ENCODE measurements around the gene NRXN3.

The NRXN3 gene

GRCh38 chr14:79549515-79549914 lies 1379.3 kb downstream of the NRXN3 start:
- ChIA-PET POLR2A (no interaction called here), CTCF (no interaction called here)
- TF ChIP-seq CTCF (IDR thresholded peaks at IDR 0.05; ENCODE audit: control extremely low read depth, extremely low read depth, low read depth, missing control alignments) = no peak
- DNase-seq (ENCODE audit: extremely low spot score) = no peak

- POLR2A ChIA-PET = no interaction called here
Observed at GRCh38 chr14:79551523-79551922, 1381.3 kb downstream of the NRXN3 start.

GRCh38 chr14:79552778-79553177 lies 1382.6 kb downstream of the NRXN3 start:
- ChIA-PET CTCF (interaction anchor here (1.1 to 1.7 kb wide), 4 partner anchors 9 to 32 kb away, joined by 3 to 4 read pairs (median 4); no protein-coding TSS in a partner anchor), POLR2A (no interaction called here)
- no peak for TF ChIP-seq CTCF (IDR thresholded peaks at IDR 0.05; ENCODE audit: control extremely low read depth, extremely low read depth, low read depth, missing control alignments)
- DNase-seq (ENCODE audit: extremely low spot score) = no peak

More at GRCh38 chr14:79551523-79551922, 1381.3 kb downstream of the NRXN3 start:
- no peak for TF ChIP-seq CTCF (IDR thresholded peaks at IDR 0.05; ENCODE audit: control extremely low read depth, extremely low read depth, low read depth, missing control alignments)
- no peak for DNase-seq (ENCODE audit: extremely low spot score)
- CTCF ChIA-PET = interaction anchor here (1.0 to 1.7 kb wide), 3 partner anchors 9 to 33 kb away, joined by 3 to 4 read pairs (median 3); no protein-coding TSS in a partner anchor

GRCh38 chr14:79554816-79555215 lies 1384.6 kb downstream of the NRXN3 start:
- ChIA-PET CTCF (no interaction called here), POLR2A (no interaction called here)
- no peak for TF ChIP-seq CTCF (IDR thresholded peaks at IDR 0.05; ENCODE audit: control extremely low read depth, extremely low read depth, low read depth, missing control alignments)
- no peak for DNase-seq (ENCODE audit: extremely low spot score)

- DNase-seq (ENCODE audit: extremely low spot score) = no peak
- TF ChIP-seq CTCF (IDR thresholded peaks at IDR 0.05; ENCODE audit: control extremely low read depth, extremely low read depth, low read depth, missing control alignments) = no peak
- POLR2A ChIA-PET = no interaction called here
- CTCF ChIA-PET = interaction anchor here (1.4 kb wide), 1 partner anchor 10 kb away, joined by 5 read pairs; no protein-coding TSS in a partner anchor
Observed at GRCh38 chr14:79555429-79555828, 1385.3 kb downstream of the NRXN3 start.

GRCh38 chr14:79557309-79557708 lies 1387.1 kb downstream of the NRXN3 start:
- CTCF ChIA-PET = no interaction called here
- TF ChIP-seq CTCF (IDR thresholded peaks at IDR 0.05; ENCODE audit: control extremely low read depth, extremely low read depth, low read depth, missing control alignments) = no peak
- POLR2A ChIA-PET = no interaction called here
- no peak for DNase-seq (ENCODE audit: extremely low spot score)

GRCh38 chr14:79562185-79562584 lies 1392.0 kb downstream of the NRXN3 start:
- ChIA-PET CTCF (no interaction called here), POLR2A (no interaction called here)
- DNase-seq (ENCODE audit: extremely low spot score) = no peak
- no peak for TF ChIP-seq CTCF (IDR thresholded peaks at IDR 0.05; ENCODE audit: control extremely low read depth, extremely low read depth, low read depth, missing control alignments)
